DND-41 (cell line): ENCODE measurements around the gene MMP25.

Source experiments
- ATAC-seq: fragments of 200-7000 bp; cut with Tn5 transposase; 3 replicates; pipeline ENCODE4 v1.9.1; 2021; ENCODE audit warnings: low read depth; ENCODE audit not compliant: insufficient read depth
- DNase-seq: peaks from one replicate; pipeline ENCODE4 v3.0.0-alpha.2; 2020
- H2AFZ ChIP-seq: 2 replicates; pipeline ENCODE4 v1.6.0; 2012; ENCODE audit warnings: low read depth, low read length
- H3K27ac ChIP-seq: 2 replicates; pipeline ENCODE4 v1.5.1; 2012; ENCODE audit warnings: low read length, inconsistent platforms
- H3K27me3 ChIP-seq: fragments of 200-600 bp; sonication (generic); 2 replicates; pipeline ENCODE4 v1.6.0; 2012; ENCODE audit warnings: low read length, mild to moderate bottlenecking, inconsistent platforms; ENCODE audit not compliant: insufficient read depth, poor library complexity
- H3K36me3 ChIP-seq: 2 replicates; pipeline ENCODE4 v1.5.1; 2012; ENCODE audit warnings: low read length, inconsistent platforms; ENCODE audit not compliant: insufficient read depth
- H3K4me1 ChIP-seq: 2 replicates; pipeline ENCODE4 v1.5.1; 2012; ENCODE audit warnings: mild to moderate bottlenecking, low read length; ENCODE audit not compliant: insufficient read depth
- H3K4me2 ChIP-seq: 2 replicates; pipeline ENCODE4 v1.6.0; 2012; ENCODE audit warnings: mild to moderate bottlenecking, moderate library complexity, low read length, inconsistent platforms; ENCODE audit not compliant: insufficient read depth
- H3K4me3 ChIP-seq, 2 experiments: fragments of 200-600 bp in 1 of 2; shearing (Covaris generic) in 1 of 2; 2 replicates each; pipeline ENCODE4 v1.5.1; 2012 to 2016; ENCODE audit warnings: inconsistent platforms in 2 of 2, low read length in 2 of 2, mild to moderate bottlenecking in 2 of 2, low read depth in 1 of 2, moderate library complexity in 1 of 2
- H3K79me2 ChIP-seq: 2 replicates; pipeline ENCODE4 v1.6.0; 2012; ENCODE audit warnings: low read length, inconsistent platforms; ENCODE audit not compliant: insufficient read depth
- H3K9ac ChIP-seq: 2 replicates; pipeline ENCODE4 v1.6.0; 2012; ENCODE audit warnings: low read depth, mild to moderate bottlenecking, inconsistent platforms, low read length, moderate library complexity
- H3K9me3 ChIP-seq: 2 replicates; pipeline ENCODE4 v1.5.1; 2012; ENCODE audit warnings: low read length, moderate library complexity, mild to moderate bottlenecking, inconsistent platforms; ENCODE audit not compliant: insufficient read depth, severe bottlenecking
- H4K20me1 ChIP-seq: 2 replicates; pipeline ENCODE4 v1.6.0; 2012; ENCODE audit warnings: low read length; ENCODE audit not compliant: insufficient read depth
- EZH2 ChIP-seq: IDR thresholded peaks from 3 replicates; pipeline ENCODE4 v1.6.1; 2012; ENCODE audit warnings: borderline replicate concordance, low read depth, mild to moderate bottlenecking, moderate library complexity, low read length, inconsistent platforms; ENCODE audit not compliant: severe bottlenecking
- TF ChIP-seq, protein P1 (sequence below): IDR thresholded peaks from 2 replicates; pipeline ENCODE4 v1.5.1; 2012; ENCODE audit warnings: borderline replicate concordance, low read length, moderate library complexity, mild to moderate bottlenecking; ENCODE audit not compliant: poor library complexity, severe bottlenecking; ENCODE audit errors: extremely low read depth

The MMP25 gene

GRCh38 chr16:3017794-3018506 lies 28.4 kb upstream of the MMP25 start, which contains the start of gene CLDN6:
Gene CLDN6 (minus strand): TSS chr16:3018183. CDS start chr16:3016021, 2,162 bp downstream.
- no peak within 1 kb of the TSS for H3K9ac ChIP-seq
- H3K4me1 ChIP-seq = peaks cover 36% of the 10 kb centered on the region
- DNase-seq (peak; percentile 22), ATAC-seq (no peak)
- H3K4me3 ChIP-seq = no peak within 1 kb of the TSS
- H3K27me3 ChIP-seq = no peaks in the 10 kb centered on the region
- no peaks in the 10 kb centered on the region for H3K36me3 ChIP-seq
- H3K79me2 ChIP-seq = no peaks in the 10 kb centered on the region; the same call in 1 of the 2 replicates
- no peak for TF ChIP-seq EZH2
- TF ChIP-seq, protein P1, sequence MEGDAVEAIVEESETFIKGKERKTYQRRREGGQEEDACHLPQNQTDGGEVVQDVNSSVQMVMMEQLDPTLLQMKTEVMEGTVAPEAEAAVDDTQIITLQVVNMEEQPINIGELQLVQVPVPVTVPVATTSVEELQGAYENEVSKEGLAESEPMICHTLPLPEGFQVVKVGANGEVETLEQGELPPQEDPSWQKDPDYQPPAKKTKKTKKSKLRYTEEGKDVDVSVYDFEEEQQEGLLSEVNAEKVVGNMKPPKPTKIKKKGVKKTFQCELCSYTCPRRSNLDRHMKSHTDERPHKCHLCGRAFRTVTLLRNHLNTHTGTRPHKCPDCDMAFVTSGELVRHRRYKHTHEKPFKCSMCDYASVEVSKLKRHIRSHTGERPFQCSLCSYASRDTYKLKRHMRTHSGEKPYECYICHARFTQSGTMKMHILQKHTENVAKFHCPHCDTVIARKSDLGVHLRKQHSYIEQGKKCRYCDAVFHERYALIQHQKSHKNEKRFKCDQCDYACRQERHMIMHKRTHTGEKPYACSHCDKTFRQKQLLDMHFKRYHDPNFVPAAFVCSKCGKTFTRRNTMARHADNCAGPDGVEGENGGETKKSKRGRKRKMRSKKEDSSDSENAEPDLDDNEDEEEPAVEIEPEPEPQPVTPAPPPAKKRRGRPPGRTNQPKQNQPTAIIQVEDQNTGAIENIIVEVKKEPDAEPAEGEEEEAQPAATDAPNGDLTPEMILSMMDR = peak; percentile 28
- no peak within 1 kb of the TSS for H3K27ac ChIP-seq
- H2AFZ ChIP-seq = no peak within 1 kb of the TSS
- H4K20me1 ChIP-seq = peaks cover 7% of the 10 kb centered on the region; the same call in 1 of the 2 replicates
- H3K4me2 ChIP-seq = no peak within 1 kb of the TSS
- H3K9me3 ChIP-seq = no peaks in the 10 kb centered on the region

GRCh38 chr16:3019594-3020246 lies 26.6 kb upstream of the MMP25 start:
- H3K4me2 ChIP-seq = peak overlapping the region; percentile 83
- no peaks in the 10 kb centered on the region for H3K27me3 ChIP-seq
- peak overlapping the region; percentile 75 for H2AFZ ChIP-seq
- peaks cover 7% of the 10 kb centered on the region for H4K20me1 ChIP-seq
- no peak for ATAC-seq
- peak overlapping the region; percentile 64 for H3K9ac ChIP-seq
- H3K4me1 ChIP-seq = peaks cover 49% of the 10 kb centered on the region
- H3K79me2 ChIP-seq = peaks cover 4% of the 10 kb centered on the region
- H3K9me3 ChIP-seq = no peaks in the 10 kb centered on the region
- DNase-seq = no peak
- H3K36me3 ChIP-seq = no peaks in the 10 kb centered on the region
- TF ChIP-seq, protein P1 = no peak
- peak overlapping the region; percentile 6 to 61; a peak in 2 of 4 replicates for H3K4me3 ChIP-seq
- H3K27ac ChIP-seq = 0 out of 2 replicates have a peak overlapping the region, but pooled peaks have one; percentile 21

- TF ChIP-seq, protein P1 = no peak
- no peak for TF ChIP-seq EZH2
- H3K4me2 ChIP-seq = peak within 1 kb of the TSS; percentile 83
- peaks cover 9% of the 10 kb centered on the region for H3K79me2 ChIP-seq
- ATAC-seq (peak; percentile 38), DNase-seq (peak; percentile 75)
- H3K27ac ChIP-seq = peak within 1 kb of the TSS; percentile 50
- peaks cover 9% of the 10 kb centered on the region for H4K20me1 ChIP-seq
- H3K9me3 ChIP-seq = no peaks in the 10 kb centered on the region
- no peaks in the 10 kb centered on the region for H3K27me3 ChIP-seq
- H3K36me3 ChIP-seq = peaks cover under 1% of the 10 kb centered on the region
- peak within 1 kb of the TSS; percentile 46 to 61 for H3K4me3 ChIP-seq
- peaks cover 54% of the 10 kb centered on the region for H3K4me1 ChIP-seq
- peak within 1 kb of the TSS; percentile 64 for H3K9ac ChIP-seq
- peak within 1 kb of the TSS; percentile 75 for H2AFZ ChIP-seq
These were observed 26.1 kb upstream of the MMP25 start, which contains the start of gene TNFRSF12A for GRCh38 chr16:3020247-3020603. Gene TNFRSF12A (plus strand): TSS chr16:3020368. CDS start chr16:3020398, 30 bp downstream.
